HK-2 (cell line): ENCODE results near the gene SLC28A2.
"Not testable (repeated sequence)": the region's sequence is repeated elsewhere in the genome, so short reads cannot be mapped to it uniquely, and the experiment has no call there.

Source experiments
- DNase-seq: peaks from one replicate; pipeline ENCODE4 v3.0.0-alpha.2; 2018; ENCODE audit not compliant: unreplicated experiment

SLC28A2 gene, protein sequence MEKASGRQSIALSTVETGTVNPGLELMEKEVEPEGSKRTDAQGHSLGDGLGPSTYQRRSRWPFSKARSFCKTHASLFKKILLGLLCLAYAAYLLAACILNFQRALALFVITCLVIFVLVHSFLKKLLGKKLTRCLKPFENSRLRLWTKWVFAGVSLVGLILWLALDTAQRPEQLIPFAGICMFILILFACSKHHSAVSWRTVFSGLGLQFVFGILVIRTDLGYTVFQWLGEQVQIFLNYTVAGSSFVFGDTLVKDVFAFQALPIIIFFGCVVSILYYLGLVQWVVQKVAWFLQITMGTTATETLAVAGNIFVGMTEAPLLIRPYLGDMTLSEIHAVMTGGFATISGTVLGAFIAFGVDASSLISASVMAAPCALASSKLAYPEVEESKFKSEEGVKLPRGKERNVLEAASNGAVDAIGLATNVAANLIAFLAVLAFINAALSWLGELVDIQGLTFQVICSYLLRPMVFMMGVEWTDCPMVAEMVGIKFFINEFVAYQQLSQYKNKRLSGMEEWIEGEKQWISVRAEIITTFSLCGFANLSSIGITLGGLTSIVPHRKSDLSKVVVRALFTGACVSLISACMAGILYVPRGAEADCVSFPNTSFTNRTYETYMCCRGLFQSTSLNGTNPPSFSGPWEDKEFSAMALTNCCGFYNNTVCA

DNA sequence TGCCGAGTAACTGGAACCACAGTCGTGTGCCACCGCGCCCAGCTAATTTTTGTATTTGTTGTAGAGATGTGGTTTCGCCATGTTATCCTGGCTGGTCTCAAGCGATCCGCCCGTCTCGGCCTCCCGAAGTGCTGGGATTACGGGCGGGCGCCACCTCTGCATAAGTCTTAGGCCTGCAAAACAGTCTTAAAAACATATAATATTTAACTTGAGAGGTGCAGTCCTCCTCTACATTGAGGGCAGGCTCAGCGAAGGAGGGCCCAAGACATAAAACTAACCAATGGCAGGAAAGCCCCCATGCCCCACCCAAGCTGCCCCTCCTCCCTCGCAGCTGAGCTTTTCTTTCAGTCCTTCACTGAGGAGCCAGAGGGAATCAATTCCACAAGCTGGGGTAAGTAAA, at the start of gene SLC28A2:
Gene SLC28A2 (plus strand): TSS at position 347 of the 400 bp plus-strand sequence. CDS start 982 bp downstream, outside the sequence.
- DNase-seq, result no peak

DNA sequence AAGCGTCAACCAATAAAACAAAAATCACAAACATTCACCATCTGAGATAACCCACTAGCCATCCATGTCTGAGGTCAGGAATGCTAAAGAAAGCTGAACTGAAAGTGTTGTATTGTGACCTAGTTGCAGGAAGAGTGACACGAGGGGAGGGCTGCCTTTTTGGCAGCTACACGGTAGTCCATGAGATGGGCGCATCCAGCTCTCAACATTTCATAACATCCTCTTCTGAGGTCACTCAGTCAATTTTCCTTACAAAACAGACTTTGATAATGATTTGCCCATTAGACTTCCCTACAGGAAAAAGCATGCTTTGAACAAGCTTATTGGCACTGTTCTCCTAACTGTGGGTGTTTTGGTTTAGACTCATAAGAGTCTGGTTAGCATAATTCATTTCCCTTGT, 48.9 kb upstream of the SLC28A2 start:
- no peak for DNase-seq

DNA sequence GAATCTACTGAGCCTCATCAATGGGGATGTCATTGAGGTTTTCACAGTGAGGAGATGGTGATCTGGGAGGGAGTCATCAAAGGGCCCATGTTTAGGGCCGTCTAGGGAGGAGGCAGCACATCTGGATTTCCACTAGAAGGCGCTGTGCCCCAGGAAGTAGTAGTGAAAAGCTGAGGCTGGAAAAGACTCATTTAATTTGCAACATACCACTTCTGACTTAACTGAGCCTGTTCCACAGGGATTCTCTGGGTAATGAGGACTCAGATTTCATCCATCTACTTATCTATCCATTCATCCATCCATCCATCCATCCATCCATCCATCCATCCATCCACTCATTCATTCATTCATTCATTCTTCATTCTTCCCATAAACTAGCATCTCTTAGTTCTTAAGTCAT, 46.8 kb upstream of the SLC28A2 start:
- DNase-seq, result peak; percentile 41

DNA sequence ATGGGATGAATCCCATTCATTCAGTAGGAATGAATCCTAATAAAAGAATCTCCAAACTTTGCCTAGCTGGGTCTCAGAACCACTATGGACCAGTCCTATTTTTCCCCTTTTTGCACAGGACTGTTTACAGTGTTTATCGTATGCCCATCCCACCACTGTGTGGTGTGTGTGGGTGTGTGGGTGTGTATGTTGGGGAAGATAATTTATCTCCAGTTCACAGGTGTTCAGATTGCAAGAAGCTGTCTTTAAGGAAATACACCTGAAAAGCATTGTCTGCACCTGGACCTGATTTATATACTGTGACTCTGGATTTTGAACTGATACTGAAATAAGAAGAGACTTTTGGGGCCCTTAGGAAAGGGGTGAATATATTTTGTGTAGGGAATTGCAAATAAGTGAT, 39.5 kb upstream of the SLC28A2 start:
- DNase-seq, result no peak

DNA sequence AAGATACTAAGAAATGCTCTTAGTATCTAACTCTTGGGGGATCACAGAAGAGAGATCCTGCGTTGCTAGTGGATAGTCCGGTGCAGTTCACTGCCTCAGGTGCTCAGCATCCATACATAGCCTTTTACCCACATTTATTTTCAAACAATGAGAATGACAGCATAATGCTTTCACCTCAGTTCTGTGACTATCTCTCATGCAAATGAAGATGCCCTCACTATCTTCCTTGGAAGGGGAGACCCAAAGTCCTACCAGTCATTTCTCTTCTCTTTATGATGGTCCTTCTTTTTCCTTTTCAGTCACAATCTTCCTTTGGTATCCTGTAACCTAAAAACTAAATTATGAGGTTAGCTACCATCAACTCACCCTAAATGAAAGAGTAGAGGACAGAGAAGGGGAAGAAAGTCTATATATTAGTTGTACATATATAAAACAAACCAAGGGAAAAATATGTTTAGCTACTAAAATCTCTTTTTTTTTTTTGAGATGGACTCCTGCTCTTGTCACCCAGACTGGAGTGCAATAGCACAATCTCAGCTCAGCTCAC, 30.9 kb upstream of the SLC28A2 start:
- no peak for DNase-seq

DNA sequence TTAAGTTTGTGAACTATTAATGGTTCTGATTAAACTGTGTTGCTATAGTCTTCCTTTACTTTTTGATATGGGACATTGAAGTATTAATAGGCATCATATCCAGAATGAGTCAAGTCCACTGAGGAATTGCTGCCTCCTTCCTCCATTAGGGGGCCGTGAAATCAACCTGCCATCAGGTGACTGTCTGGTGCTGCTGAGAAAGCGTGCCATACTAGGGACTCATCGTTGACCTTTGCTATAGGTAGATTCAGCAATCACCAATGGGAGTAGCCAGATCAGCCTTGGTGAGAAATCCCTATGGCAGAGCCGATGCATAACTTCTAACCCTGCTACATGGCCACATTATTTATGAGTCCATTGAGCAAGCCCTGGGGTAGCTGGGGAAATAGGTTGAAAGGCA, 30.1 kb upstream of the SLC28A2 start:
- DNase-seq, result no peak

DNA sequence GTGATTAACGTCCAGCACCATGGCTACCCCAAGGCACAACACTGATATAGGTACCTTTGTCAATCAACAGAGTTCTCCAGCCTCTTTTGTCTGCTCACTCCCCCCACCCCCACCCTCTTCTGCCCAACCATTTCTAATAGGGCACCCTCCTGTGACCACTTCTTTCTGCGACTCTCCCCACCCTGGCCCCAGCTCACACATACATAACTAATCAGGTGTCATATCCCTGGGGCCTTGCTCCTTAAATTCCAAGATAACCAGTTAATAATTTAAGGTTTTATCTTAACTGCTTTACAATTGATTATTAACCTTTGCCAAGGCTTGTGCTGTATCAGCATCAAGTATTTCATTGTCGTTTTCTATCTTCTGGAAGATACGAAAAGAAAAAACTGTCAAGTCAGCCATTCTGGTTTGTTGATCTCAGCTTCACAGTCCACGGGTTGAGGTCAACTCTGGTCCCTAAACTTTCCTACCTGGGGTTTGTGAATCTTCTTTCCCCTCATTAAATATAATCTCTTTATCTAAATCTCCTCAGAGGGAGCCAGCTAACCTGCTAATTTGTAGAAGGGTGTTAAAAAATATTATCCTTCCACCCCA, 27.3 kb upstream of the SLC28A2 start:
- DNase-seq, result no peak

DNA sequence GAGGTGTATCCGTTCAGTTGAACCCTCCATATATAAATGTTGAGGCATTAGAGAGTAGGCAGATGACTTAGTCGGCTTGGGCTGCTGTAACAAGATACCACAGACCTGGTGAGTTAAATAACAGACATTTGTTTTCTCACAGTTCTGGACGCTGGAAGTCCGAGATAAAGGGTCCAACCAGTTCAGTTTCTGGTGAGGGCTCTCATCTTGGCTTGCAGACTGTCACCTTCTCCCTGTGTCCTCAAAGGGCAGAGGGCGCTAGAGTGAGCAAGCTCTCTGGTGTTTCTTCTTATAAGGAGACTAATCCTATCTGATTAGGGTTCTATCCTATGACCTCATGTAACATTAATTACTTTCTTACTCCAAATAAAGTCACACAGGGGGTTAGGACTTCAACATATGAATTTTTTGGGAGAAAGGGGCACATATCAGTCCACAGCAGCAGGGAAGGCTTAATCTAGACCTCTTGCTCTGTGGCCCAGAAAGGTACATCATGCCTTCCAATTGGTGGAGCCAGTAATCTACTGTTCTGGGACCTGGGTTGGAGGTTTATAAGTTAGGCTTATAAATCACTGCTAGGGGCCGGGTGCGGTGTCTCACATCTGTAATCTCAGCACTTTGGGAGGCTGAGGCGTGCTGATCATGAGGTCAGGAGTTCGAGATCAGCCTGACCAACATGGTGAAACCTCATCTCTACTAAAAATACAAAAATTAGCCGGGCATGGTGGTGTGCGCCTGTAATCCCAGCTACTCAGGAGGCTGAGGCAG, 26.3 kb upstream of the SLC28A2 start:
- DNase-seq, result no peak

DNA sequence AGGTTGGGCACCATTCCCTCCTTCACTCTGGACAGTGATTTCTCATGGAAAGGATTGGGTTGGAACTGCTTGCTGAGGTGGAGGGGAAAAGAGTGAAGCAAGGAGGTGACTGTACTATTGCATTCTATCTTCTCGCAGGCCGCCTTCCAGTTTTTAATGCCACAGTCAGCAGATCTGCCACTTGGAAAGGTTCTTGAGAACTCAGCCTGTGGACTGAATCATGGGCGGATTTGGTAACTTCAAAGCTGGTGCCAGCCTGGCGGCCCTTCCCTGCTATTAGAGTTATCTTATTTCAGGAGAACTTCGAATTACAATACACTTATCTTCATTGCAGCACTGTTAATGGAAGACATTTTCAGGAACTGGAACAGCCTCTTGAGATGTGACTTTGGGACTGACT, 23.1 kb upstream of the SLC28A2 start:
- DNase-seq, result no peak

DNA sequence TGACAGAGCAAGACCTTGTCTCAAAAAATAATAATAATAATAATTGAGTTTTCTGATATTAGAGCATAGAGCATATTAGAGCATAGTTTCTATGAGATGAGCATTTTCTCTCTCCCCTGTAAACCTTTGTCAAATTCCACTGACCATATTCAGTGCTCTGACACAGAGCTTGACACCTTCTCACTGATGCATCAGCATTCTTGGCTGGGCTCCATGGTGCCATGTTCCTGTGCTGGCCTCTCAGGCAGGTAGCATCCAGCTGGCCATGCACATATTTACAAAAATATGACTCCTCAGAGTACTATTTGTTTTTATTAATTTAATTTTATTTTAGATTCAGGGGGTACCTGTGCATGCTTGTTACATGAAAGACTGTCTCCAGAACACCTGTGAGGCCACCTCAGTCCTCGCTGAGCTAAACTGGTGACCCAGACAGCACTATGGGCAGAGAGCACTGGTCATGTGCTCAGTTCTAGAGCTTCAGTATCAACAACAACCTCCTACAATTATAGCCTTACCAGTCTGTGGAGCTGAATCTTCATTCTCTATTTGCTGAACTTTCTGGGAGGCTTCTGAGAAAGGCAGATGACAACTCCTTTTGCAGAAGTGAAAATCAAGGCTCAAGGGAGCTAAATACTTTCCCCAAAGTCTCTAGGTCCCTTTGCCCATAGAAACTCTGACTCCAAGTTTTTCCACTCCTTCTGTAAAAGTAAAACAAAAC, 21.6 kb upstream of the SLC28A2 start:
- DNase-seq, result no peak

DNA sequence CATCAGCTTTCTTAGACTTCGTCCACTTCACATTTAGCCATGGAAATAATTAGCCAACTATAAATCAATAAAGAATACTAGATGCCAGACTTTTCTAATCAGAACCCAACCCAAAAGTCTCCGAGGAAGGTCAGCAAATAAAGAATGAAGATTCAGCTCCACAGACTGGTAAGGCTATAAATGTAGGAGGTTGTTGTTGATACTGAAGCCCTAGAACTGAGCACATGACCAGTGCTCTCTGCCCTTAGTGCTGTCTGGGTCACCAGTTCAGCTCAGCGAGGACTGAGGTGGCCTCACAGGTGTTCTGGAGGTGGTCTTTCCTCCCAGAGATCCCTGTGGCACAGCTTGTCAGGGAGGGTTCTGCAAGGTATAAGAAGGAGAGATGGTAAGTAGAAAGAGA, 20.9 kb upstream of the SLC28A2 start:
- no peak for DNase-seq

DNA sequence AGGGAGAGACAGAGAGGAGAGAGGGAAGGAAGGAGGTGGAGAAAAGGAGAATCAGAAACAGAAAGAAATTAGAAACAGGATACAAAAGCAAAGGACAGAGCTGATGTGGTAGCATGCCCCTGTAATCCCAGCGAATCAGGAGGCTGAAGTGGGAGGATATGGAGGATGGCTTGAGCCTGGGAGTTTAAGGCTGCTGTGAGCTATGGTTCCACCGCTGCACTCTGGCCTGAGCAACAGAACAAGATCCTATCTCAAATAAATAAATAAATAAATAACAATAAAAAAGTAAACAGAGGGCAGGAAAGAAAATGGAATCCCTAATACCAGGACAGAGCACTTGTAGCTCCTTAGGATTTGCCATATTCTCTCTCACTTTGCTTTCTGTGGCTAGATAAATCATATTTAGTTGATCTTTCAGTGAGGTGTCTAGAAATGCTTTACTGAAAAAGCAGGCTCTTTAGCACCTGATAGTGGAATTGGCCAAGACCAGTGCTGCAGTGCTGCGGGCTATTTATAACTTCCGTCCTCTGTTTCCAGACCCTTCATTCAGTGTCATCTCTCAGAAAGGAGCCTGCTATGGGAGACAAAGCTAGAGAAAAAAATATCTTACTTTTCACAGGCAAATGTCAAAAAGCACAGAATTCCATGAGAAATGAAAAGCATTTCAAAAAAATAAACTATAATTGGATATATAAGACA, 20.0 kb upstream of the SLC28A2 start:
- DNase-seq, result no peak

DNA sequence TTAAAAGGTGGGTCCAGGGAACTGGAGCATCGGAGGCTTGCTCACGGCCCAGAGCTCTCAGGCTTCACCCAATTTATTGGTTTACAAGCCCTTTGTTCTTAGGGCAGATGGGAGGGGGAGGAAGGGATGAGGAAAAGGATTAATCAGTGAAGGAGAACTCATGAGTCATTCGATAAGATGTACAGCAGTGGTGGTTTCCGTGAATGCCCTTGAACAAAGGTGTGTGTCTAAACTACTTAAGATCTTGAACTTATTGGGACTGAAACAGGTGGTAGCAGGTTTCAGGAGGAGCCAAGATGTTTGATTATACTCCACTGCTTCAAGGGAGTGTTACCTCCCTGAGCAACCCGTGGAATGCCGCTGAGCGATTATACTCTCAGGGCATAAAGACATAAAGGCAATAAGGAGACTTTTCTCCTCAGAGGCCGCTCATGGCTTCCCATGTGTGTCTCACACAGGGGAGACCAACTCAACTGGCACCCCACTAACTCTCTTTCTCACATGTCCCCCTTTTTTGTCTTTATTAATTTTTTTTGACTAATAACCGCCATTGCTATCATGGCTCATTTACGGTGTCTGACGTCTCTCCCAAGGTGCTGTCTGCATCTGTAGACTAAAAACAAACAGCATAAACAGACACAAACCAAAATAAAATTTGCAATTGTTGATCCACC, 17.3 kb upstream of the SLC28A2 start:
- no peak for DNase-seq

DNA sequence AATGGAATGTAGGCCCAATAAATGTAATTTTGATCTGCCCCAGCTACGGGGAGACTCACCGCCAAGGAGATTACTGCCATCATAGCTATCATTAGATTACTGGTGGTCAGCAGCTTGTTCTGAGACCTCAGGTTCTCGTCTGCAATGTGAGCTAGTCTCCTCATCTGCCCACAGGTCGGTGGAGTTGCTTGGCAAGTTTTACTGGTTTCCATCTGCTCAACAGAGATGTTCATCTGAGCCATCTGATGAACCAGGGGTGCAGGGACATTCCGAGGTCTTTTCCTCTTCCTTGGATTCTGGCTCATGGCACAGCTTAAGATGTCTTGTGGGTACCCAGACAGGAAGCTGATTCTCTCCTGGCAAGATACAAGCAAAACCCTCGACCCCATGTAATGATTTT, 15.2 kb upstream of the SLC28A2 start:
- not testable (repeated sequence) for DNase-seq

DNA sequence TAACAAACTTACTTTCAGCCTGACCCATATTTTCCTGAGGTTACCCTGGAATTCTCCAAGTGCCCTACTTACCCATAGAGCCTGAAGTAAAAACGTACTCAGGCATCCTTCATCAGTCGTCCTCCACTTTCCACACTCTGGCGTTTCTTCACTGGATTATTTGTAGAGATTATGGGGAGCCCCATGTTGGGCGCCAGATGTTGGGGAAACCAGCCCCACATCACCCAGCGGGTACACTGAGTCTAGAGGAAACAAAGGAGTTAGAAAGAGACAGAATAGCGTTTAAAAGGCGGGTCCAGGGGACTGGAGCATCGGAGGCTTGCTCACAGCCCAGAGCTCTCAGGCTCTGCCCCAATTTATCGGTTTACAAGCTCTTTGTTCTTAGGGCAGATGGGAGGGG, 9.7 kb upstream of the SLC28A2 start:
- no peak for DNase-seq

DNA sequence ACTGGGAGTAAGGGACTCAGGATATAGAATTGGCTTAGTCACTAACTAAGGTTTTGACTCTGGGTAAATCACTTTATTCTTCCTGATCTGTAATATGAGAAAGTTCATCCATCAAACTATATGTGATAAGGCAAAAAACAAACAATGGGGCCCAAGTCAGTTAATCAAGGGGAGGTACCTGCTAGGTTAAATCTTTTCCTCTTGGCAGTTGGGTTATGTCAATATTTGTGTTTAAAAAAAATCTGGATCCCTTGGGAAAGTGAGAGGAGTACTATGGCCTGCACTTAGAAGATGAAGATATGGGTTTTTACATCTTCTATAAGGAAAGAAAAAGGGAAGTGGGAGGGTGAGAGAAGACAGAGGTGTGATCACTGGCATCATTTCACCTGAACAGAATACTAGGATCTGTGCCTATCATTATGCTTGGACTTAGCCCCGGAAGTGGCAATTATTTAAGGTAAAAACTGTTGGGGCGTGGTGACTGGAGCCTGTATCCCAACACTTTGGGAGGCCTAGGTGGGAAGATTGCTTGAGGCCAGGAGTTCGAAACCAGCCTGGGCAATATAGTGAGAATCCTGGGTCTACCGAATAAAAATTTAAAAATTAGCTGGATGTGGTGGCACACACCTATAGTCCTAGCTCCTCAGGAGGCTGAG, 2.8 kb upstream of the SLC28A2 start:
- no peak for DNase-seq

DNA sequence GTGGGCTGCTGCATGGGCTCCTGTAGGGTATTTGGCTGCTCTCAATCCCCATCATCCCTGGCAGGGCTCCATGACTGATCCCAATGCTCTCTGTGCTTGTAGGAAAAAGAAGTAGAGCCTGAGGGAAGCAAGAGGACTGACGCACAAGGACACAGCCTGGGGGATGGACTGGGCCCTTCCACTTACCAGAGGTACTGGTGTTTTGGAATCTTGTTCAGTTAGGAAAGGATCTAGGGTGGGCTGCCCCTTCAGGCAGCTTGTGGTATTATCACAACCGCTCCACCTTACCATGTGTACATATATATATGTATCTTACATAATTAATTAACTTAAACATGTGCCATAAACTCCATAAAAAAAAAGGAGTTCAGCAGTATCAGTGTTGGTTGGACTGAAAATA, 1.3 kb downstream of the SLC28A2 start:
- DNase-seq, result no peak

DNA sequence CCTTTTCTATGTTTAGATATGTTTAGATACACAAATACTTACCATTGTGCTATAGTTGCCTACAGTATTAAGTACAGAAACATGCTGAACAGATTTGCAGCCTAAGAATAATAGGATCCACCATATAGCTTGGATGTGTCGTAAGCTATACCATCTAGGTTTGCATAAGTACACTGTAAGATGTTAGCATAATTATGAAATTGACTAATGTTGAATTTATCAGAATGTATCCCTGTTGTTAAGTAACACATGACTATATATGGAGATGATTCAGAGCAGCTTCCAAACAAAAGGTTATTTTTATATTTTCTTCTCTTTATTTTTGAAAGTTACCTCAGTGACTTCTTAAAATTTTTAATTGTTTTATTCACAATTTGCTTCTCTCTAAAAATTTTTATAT, 2.4 kb downstream of the SLC28A2 start:
- DNase-seq, result no peak

DNA sequence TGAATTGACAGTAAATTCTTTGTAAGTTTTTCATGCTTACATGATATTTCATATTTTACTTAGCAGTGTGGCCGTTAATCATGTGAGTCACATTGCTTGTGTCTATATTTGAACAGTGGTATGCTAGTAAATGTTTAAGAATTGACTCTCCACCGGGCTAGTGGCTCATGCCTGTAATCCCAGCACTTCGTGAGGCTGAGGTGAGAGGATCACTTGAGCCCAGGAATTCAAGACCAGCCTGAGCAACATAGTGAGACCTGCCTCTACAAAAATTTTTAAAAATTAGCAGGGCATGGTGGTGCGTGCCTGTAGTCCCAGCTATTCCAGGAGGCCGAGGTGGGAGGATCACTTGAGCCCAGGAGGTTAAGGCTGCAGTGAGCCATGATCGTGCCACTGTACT, 2.8 kb downstream of the SLC28A2 start:
- DNase-seq, result not testable (repeated sequence)

DNA sequence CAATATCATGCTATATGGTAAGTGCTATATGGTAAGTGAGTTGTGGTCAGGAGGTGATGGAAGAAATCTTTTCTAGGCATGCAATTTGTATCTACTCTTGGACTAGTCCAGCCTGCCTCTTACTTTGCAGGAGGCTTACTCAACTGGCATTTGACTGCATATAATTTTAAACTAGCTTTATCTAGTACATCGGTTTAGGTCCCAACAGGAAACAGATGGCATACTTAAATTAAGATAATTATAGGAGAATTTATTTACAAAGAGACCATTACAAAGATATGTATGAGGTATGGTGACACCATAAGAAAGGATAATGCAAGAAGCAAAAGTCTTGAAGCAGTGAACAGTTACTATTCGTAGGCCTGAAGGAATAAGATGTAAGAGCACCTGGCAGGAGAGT, 7.8 kb downstream of the SLC28A2 start:
- DNase-seq, result no peak
